ENCODE results near the gene METTL9.

- TF ChIP-seq CTCF (IDR thresholded peaks at IDR 0.05) (no peak), ZFX (IDR thresholded peaks at IDR 0.05; ENCODE audit: borderline replicate concordance) (no peak)
These were observed 9.8 kb upstream of the METTL9 start for GRCh38 chr16:21589551-21589950.
